NCI-H1436 treated with DMSO at 0.1 percent for 48 hours (cell line): ENCODE results near the gene PRTN3.
"Not testable (repeated sequence)": the region's sequence is repeated elsewhere in the genome, so short reads cannot be mapped to it uniquely, and the experiment has no call there.

Experiments used
- DNase-seq: peaks from one replicate; lab custom pipeline; 2025; lab: John Stamatoyannopoulos, UW

PRTN3 gene

DNA sequence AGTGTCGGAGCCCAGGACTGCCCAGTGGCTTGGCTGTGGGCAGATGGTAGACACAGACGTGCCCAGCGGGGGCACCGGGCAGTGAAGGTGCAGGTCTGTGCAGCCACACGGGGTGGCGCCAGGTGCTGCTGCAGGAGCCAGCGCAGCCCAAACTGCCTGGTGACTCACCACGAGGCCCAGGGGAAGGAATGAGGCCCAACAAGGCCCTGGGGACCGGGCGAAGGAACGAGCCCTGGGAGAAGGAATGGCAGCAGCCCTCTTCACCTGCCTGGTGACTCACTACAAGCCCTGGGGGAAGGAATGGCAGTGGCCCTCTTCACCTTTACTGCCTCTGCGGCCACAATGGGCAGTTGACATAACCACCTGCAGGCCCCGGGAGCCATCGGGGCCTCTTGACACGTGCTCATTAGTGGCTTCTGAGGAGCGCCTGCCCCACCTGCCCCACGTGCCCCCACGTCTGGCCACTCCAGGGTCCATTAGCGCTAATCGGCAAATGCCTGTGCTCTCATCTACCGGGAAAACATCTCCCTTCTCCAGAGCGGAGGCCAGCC lies 42.9 kb downstream of the PRTN3 start:
- DNase-seq = no peak

DNA sequence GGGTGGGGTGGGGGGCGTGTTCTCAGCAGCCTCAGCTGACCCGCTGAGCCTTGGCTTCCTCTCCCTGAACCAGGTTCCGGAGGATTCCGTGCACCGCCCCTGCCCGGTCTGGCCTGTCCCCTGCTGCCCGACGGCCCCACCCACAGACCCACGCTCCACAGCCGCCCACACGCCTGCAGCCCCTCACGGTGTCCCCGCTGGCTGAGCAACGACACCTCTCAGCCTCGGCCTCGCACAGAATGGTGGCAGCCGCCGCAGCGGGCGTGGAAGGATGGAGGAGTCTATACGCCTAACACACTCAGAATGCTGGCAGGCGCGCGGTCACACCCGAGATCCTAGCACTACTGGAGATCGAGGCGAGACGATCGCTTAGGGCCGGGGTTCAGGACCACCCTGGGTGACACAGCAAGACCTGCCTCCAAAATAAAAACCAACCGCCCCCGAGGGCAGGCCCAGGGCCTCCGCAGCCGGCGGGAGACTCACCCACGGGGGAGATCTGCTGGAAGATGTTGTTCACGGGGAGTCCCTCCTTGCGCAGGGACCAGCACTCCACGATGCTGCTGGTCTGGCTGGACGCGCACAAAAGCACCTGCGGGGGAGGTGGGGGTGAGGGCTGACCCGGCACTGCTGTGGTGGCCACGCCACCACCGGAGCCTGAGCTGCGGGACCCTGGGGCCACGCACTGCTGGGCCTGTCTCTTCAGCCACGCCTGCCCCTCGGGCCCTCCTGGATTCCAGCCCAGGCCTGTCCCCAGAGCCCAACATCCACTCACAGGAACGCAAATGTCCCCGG lies 43.8 kb downstream of the PRTN3 start:
- DNase-seq = no peak

DNA sequence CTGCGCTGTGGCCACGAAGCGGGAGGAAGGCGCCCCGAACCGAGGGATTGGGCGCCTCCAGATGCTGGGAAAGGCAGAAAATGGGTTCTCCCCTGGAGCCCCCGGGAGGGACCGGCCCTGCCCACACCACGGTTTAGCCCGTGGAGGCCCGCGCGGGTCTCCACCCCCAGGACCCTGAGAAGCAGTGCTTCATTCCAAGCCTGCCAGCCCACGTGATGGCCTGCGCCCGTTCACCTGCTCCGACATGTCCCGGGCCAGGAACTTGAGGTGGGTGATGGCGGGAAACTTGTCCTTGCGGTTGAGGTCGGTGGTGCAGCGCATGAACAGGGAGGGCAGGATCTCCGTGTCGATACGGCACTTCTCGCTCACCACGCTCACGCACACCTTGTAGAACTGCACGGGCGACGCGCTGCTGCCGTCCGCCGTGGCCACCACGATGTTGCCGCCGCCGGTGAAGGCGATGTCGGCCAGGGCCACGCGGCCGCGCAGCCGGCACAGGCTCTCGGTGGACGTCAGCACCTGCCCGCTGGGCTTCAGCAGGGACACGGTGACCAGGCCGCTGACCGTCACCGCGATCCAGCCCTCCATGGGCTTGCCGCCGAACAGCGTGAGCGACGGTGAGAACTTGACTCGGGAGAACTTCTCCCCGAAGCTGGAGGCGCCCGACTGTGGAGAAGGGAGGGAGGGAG lies 44.9 kb downstream of the PRTN3 start:
- DNase-seq = no peak

DNA sequence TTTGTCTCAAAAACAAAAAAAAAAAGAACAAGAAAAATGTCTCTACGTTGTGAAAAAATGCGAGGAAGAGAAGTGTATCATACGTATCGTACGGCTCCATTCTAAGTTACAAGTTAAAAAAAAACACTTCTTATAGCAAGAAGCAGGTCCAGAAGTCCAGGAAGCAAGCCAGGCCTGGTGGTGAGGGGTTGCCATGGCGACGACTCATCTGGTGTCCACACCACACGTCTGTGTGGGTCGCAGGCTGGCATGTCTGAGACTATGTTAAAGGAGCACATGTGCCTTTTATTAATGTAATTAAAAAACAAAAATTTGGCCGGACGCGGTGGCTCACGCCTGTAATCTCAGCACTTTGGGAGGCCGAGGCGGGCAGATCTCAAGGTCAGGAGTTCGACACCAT lies 46.3 kb downstream of the PRTN3 start:
- no peak for DNase-seq

- no peak for DNase-seq
These were observed 46.8 kb downstream of the PRTN3 start for GRCh38 chr19:887599-887998.

DNA sequence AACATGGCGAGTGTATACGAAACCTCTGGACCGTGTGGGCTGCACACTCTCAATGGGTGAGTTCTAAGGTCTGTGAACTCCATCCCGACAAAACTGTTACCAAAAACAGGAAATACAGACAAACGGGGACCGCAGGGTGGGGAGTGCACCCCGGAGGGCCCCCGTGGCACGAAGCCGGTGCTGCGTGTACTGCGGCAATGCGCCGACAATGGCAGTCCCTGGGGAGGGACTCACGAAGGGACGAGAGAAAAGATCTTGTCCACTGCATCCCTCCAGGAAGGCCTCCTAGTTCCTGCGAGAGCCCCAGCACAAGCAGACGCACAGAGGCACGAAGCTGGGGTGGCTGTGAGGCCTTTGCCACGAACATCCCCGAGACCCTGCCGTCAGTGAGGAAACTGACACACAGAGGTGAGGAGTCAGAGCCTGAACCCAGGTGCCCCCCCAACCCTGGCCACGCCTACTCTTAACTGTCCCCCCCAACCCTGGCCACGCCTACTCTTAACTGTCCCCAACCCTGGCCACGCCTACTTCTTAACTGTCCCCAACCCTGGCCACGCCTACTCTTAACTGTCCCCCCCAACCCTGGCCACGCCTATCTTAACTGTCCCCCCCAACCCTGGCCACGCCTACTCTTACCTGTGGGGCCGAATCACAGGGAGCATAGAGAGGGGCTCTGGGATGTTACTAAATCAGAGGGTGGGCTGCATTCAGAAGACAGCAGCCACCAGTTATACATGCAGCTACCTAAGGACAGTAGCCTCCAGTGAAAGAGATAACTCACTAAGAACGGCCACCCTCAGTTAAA lies 48.0 kb downstream of the PRTN3 start:
- DNase-seq = no peak

- no peak for DNase-seq
These were observed 49.0 kb downstream of the PRTN3 start for GRCh38 chr19:889662-890295.

DNA sequence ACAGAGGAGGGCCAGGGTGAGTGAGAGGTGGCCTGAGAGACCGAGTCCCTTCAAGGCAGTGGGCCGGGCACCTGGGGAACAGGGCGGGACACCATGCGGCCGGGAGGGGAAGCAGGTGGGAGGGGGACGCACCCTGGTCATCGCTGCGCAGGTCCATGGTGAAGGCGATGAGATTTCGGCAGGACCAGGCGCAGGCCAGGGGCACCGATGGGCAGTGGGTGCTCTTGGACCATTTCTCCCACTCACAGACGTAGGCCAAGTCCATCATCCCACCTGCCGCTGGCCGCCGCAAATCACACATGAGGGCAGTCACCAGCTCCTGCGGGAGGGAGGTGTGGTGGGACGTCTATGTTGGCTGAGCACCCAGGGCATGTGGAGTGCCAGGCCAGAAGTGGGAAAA lies 50.0 kb downstream of the PRTN3 start:
- DNase-seq = no peak

DNA sequence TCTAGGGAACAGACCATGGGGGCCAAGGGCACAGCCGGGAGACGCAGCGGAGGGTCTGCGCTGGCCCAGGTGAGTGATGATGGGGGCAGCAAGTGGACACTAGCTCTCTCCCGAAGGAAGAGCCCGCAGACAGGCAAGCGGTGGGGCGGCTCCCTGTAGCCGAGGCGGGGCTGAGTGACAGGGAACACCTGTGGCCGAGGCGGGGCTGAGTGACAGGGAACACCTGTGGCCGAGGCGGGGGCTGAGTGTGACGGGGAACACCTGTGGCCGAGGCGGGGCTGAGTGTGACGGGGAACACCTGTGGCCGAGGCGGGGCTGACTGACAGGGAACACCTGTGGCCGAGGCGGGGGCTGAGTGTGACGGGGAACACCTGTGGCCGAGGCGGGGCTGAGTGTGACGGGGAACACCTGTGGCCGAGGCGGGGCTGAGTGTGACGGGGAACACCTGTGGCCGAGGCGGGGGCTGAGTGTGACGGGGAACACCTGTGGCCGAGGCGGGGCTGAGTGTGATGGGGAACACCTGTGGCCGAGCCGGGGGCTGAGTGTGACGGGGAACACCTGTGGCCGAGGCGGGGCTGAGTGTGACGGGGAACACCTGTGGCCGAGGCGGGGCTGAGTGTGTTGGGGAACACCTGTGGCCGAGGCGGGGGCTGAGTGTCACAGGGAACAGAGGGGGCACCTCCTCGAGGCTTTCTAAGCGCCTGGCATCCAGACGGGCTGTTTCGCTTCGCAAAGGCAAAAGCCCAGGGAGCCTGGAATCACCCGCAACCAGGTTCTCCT lies 50.8 kb downstream of the PRTN3 start:
- not testable (repeated sequence) for DNase-seq

- DNase-seq = no peak
These were observed 51.6 kb downstream of the PRTN3 start for GRCh38 chr19:892243-892893.

- DNase-seq = peak; percentile 64
These were observed 52.3 kb downstream of the PRTN3 start, which contains the start of the genes MED16 and RNU6-9 for GRCh38 chr19:892894-893689. Gene MED16 (minus strand): TSS chr19:893187. CDS start chr19:891131, 2,056 bp downstream. Gene RNU6-9 (plus strand): TSS chr19:893484.

DNA sequence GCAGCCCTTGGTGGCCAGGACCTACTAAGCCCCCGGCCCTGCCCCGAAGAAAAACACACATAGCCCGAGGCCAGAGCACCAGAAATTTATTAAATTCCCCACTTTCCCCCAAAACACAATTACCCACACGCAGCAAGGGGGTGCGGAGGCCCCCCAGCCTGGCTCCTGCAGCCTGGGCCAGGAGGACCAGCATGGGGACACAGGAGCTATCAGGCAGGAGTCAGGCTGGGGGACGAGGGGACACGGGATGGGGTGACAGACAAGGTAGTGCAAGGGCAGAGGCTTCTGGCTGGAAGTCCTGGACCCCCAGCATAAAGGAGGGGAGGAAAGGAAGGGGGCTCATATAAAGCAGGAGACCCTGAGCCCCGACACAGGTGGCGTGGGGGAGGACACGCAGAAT lies 55.6 kb downstream of the PRTN3 start:
- no peak for DNase-seq

DNA sequence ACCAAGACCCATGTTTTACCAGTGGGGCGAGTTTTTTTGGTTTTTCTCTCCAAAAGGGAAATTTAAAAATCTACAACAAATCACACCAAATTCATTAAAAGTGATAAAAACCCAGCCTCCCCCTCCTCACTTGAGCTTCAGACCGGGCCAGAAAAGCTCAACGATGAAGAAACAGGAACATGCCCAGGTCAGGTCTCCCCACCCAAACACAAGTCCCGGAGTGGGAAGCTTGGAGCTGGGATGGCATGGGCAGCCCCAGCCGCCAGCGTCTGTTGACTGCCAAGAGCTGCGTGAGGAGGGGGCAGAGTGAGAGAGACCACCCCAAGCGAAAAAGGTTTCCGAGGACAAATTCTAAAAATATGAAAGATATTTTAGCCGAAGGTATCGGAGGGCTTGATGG lies 56.2 kb downstream of the PRTN3 start:
- no peak for DNase-seq

DNA sequence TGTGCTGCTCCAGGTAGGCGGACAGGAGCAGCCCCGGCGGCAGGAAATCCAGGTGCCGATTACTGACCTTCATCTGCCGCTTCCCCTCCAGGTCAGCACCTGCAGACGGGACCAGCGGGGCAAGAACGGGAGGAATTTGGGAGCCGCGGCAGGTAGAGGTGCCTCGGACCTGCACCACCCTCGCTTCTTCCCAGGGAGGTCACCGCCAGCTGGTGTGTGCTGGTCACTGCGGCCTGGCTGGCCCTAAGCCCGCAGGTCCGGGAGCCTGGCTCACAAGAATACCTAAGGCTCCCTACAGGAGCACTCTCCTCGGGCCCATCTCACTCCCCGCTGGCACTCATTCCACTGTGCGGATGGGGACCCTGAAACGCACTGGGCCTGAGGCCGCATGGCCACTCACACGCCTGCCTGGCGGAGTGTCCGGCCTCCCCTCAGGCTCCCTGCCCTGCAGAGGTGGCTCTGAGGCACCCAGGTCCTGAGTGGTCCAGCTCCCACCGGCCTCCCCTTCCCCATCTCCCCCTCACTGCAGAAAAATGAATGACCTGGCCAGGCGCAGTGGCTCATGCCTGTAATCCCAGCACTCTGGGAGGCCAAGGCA lies 56.7 kb downstream of the PRTN3 start:
- DNase-seq = no peak
